Eye (tissue), 1 donor: Measurements from ENCODE around the gene MAIP1.

Experiments
- DNase-seq: peaks from one replicate; pipeline ENCODE4 v3.0.0-alpha.2; 2015

MAIP1 gene

GRCh38 chr2:199994371-199994770 is 39.0 kb downstream of the MAIP1 start:
- no peak for DNase-seq

- no peak for DNase-seq
These were observed 39.5 kb downstream of the MAIP1 start for GRCh38 chr2:199994896-199995295.

GRCh38 chr2:199997296-199997695 is 41.9 kb downstream of the MAIP1 start:
- no peak for DNase-seq

- no peak for DNase-seq
These were observed 43.8 kb downstream of the MAIP1 start for GRCh38 chr2:199999166-199999565.

GRCh38 chr2:200000444-200001163 is 45.2 kb downstream of the MAIP1 start:
- DNase-seq, result no peak

GRCh38 chr2:200003444-200003843 is 48.1 kb downstream of the MAIP1 start:
- no peak for DNase-seq

- no peak for DNase-seq
These were observed 50.3 kb downstream of the MAIP1 start for GRCh38 chr2:200005675-200006074.

- DNase-seq, result no peak
These were observed 51.9 kb downstream of the MAIP1 start for GRCh38 chr2:200007306-200007705.

GRCh38 chr2:200012401-200012800 is 57.0 kb downstream of the MAIP1 start:
- no peak for DNase-seq
